Endothelial cell of umbilical vein (primary cell): ENCODE data around the gene STARD13. TPM values are rescaled to one million over a fixed set of nuclear protein-coding genes. Genes with fewer than 3 reads are reported as not detected.

Experiments
- BruUV-seq: library from RNA; stranded (reverse); fragments of 400-500 nt; replicated peaks from 2 replicates; lab custom pipeline; 2021; lab: Mats Ljungman, UMichigan
- CTCF ChIA-PET: fragments of 300-600, 350-600 bp; sonication (Branson Sonifier 250); formaldehyde crosslinking; loops from one replicate; lab custom pipeline; 2021; ENCODE audit warnings: antibody characterized with exemption, inconsistent platforms; lab: Charles Lee
- POLR2A ChIA-PET: fragments of 300-600, 350-600 bp; sonication (Branson Sonifier 250); formaldehyde crosslinking; loops from one replicate; lab custom pipeline; 2021; ENCODE audit warnings: antibody characterized with exemption, inconsistent platforms; lab: Charles Lee
- DNase-seq: peaks from one replicate; pipeline ENCODE4 v3.0.0-alpha.2; 2011; ENCODE audit warnings: low read depth, low spot score
- FAIRE-seq: peaks from 2 replicates; lab custom pipeline; 2011; peaks lifted over from hg19 to GRCh38; lab: Jason Lieb, UNC
- H2AFZ ChIP-seq: 2 replicates; pipeline ENCODE4 v1.6.0; 2012; ENCODE audit warnings: low read depth, low read length, control low read depth, inconsistent platforms
- H3K27ac ChIP-seq: 2 replicates; pipeline ENCODE4 v1.5.1; 2011; ENCODE audit warnings: low read depth, mild to moderate bottlenecking, control low read depth, low read length, moderate library complexity; ENCODE audit not compliant: insufficient read depth
- H3K27me3 ChIP-seq, 2 experiments: 2 replicates each; pipeline versions ENCODE4 v1.6.0 to v1.6.1; 2011; ENCODE audit warnings: low read length in 2 of 2, mixed read lengths in 1 of 2; ENCODE audit not compliant: control insufficient read depth in 2 of 2, insufficient read depth in 2 of 2
- H3K36me3 ChIP-seq, 2 experiments: 2 replicates in 1 of 2; 3 replicates in 1 of 2; pipeline ENCODE4 v1.5.1; 2011; ENCODE audit warnings: low read length in 2 of 2, mild to moderate bottlenecking in 1 of 2, moderate library complexity in 1 of 2; ENCODE audit not compliant: control insufficient read depth in 2 of 2, insufficient read depth in 2 of 2; ENCODE audit errors: extremely low read depth in 1 of 2
- H3K4me1 ChIP-seq: 3 replicates; pipeline ENCODE4 v1.5.1; 2011; ENCODE audit warnings: mild to moderate bottlenecking, low read length; ENCODE audit not compliant: control insufficient read depth, insufficient read depth; ENCODE audit errors: extremely low read depth
- H3K4me2 ChIP-seq: 2 replicates; pipeline ENCODE4 v1.6.1; 2011; ENCODE audit warnings: low read length, control low read depth, mixed read lengths; ENCODE audit not compliant: insufficient read depth
- H3K4me3 ChIP-seq, 3 experiments: fragments of 200-600 bp in 1 of 3; sonication (generic), shearing (Covaris generic) in 1 of 3; replicated peaks in 1 of 3; 2 replicates each; pipeline ENCODE4 v1.5.1; 2011 to 2016; ENCODE audit warnings: control low read depth in 3 of 3, low read length in 3 of 3, mild to moderate bottlenecking in 2 of 3, inconsistent platforms in 1 of 3, low read depth in 1 of 3, moderate library complexity in 1 of 3; ENCODE audit not compliant: insufficient read depth in 1 of 3
- H3K79me2 ChIP-seq: 2 replicates; pipeline ENCODE4 v1.6.0; 2012; ENCODE audit warnings: low read length, inconsistent platforms; ENCODE audit not compliant: control insufficient read depth, insufficient read depth
- H3K9ac ChIP-seq: replicated peaks from 2 replicates; pipeline ENCODE3; 2011; ENCODE audit warnings: low read length, control low read depth; ENCODE audit not compliant: insufficient read depth; ENCODE audit errors: extremely low read depth
- H3K9me1 ChIP-seq: replicated peaks from 3 replicates; pipeline ENCODE4 v1.6.0; 2011; ENCODE audit warnings: mild to moderate bottlenecking, low read length; ENCODE audit not compliant: control insufficient read depth, insufficient read depth; ENCODE audit errors: extremely low read depth
- H3K9me3 ChIP-seq: replicated peaks from 2 replicates; pipeline ENCODE4 v1.5.1; 2012; ENCODE audit warnings: low read length, inconsistent platforms; ENCODE audit not compliant: control insufficient read depth, insufficient read depth
- H4K20me1 ChIP-seq: replicated peaks from 2 replicates; pipeline ENCODE3; 2011; ENCODE audit warnings: mild to moderate bottlenecking, low read length; ENCODE audit not compliant: control insufficient read depth, insufficient read depth; ENCODE audit errors: extremely low read depth
- EZH2 ChIP-seq: IDR thresholded peaks from 2 replicates; pipeline ENCODE4 v1.6.1; 2012; ENCODE audit warnings: borderline replicate concordance, low read depth, mild to moderate bottlenecking, moderate library complexity, low read length, inconsistent platforms; ENCODE audit not compliant: severe bottlenecking
- FOS ChIP-seq: IDR thresholded peaks from 2 replicates; pipeline ENCODE4 v1.6.1; 2011; ENCODE audit warnings: mild to moderate bottlenecking, low read length, moderate library complexity, borderline replicate concordance; ENCODE audit not compliant: insufficient read depth
- GATA2 ChIP-seq: IDR thresholded peaks from 2 replicates; pipeline ENCODE4 v1.7.0; 2011; ENCODE audit warnings: low read depth, mild to moderate bottlenecking, moderate library complexity, mixed read lengths, low read length; ENCODE audit not compliant: insufficient read length, insufficient read depth
- JUN ChIP-seq: IDR thresholded peaks from 2 replicates; pipeline ENCODE4 v1.6.1; 2011; ENCODE audit warnings: borderline replicate concordance, low read depth; ENCODE audit not compliant: insufficient read length, insufficient read depth
- MAX ChIP-seq: IDR thresholded peaks from 2 replicates; pipeline ENCODE4 v1.6.1; 2011; ENCODE audit not compliant: insufficient read depth, insufficient read length
- MYC ChIP-seq: IDR thresholded peaks from one replicate; pipeline ENCODE4 v1.6.1; 2011; ENCODE audit warnings: mild to moderate bottlenecking, low read depth, low read length
- POLR2A ChIP-seq: IDR thresholded peaks from 2 replicates; pipeline ENCODE4 v1.6.1; 2012; ENCODE audit warnings: low read depth, mild to moderate bottlenecking, control low read depth, low read length
- POLR2AphosphoS5 ChIP-seq: IDR thresholded peaks from 2 replicates; pipeline ENCODE4 v1.6.1; 2012; ENCODE audit warnings: low read depth, mild to moderate bottlenecking, control low read depth, low read length, moderate library complexity; ENCODE audit not compliant: insufficient read depth
- dilution Hi-C: fragments of 300-500 bp; cut with MboI; formaldehyde crosslinking; loops from one replicate; pipeline ENCODE4 v1.15.0; 2019; ENCODE audit warnings: low sequenced_read_pairs; ENCODE audit not compliant: extremely low pct_ligation_motif_present
- intact Hi-C: fragments of 100-400 bp; cut with micrococcal nuclease; formaldehyde crosslinking; loops from one replicate; pipeline ENCODE4 v1.10.0; 2022
- polyA plus RNA-seq, 4 experiments: library from polyadenylated mRNA; depleted of rRNA in 3 of 4; stranded (reverse) in 3 of 4; unstranded in 1 of 4; fragments of >200 nt; gene quantifications; 2 replicates each; pipeline versions ENCODE4 v1.2.1 to v1.2.3, GENCODE V29; 2011 to 2012; ENCODE audit warnings: missing spikeins in 1 of 4
- total RNA-seq: library from RNA; stranded (reverse); gene quantifications from 2 replicates; pipeline ENCODE4 v1.2.3, GENCODE V29; 2021
- TF ChIP-seq, protein P1 (sequence below), 2 donors: IDR thresholded peaks; 1 replicate in 1 of 2; 2 replicates in 1 of 2; pipeline ENCODE4 v1.5.1; 2011; ENCODE audit warnings: low read length in 2 of 2, mild to moderate bottlenecking in 2 of 2, moderate library complexity in 2 of 2, control low read depth in 1 of 2, inconsistent platforms in 1 of 2, low read depth in 1 of 2; ENCODE audit not compliant: insufficient read depth in 1 of 2; ENCODE audit errors: extremely low read depth in 1 of 2

STARD13 gene
- total and polyA plus RNA-seq, 2 donors (not counting 3 experiments of a cell fraction or from before 2014, with no cell fraction given) = 11.0 to 47.7 TPM

GRCh38 chr13:33185853-33186252 is 99.7 kb downstream of the STARD13 start:
- Histone ChIP-seq H2AFZ (no peak overlapping the region), H4K20me1 (no peaks in the 10 kb centered on the region), H3K79me2 (peaks cover 72% of the 10 kb centered on the region), H3K36me3 (no peaks in the 10 kb centered on the region), H3K9ac (peak overlapping the region; percentile 80), H3K27ac (peak overlapping the region; percentile 84), H3K9me3 (no peaks in the 10 kb centered on the region), H3K4me1 (peaks cover 44% of the 10 kb centered on the region), H3K4me3 (peak overlapping the region in 1 of 3 experiments; percentile 27), H3K4me2 (peak overlapping the region; percentile 84), H3K9me1 (no peaks in the 10 kb centered on the region), H3K27me3 (no peaks in the 10 kb centered on the region)
- FAIRE-seq = peak; percentile 73
- dilution Hi-C loops = no loop called here
- no TSS peak for BruUV-seq
- peak; percentile 24 for TF ChIP-seq GATA2
- TF ChIP-seq, protein P1, sequence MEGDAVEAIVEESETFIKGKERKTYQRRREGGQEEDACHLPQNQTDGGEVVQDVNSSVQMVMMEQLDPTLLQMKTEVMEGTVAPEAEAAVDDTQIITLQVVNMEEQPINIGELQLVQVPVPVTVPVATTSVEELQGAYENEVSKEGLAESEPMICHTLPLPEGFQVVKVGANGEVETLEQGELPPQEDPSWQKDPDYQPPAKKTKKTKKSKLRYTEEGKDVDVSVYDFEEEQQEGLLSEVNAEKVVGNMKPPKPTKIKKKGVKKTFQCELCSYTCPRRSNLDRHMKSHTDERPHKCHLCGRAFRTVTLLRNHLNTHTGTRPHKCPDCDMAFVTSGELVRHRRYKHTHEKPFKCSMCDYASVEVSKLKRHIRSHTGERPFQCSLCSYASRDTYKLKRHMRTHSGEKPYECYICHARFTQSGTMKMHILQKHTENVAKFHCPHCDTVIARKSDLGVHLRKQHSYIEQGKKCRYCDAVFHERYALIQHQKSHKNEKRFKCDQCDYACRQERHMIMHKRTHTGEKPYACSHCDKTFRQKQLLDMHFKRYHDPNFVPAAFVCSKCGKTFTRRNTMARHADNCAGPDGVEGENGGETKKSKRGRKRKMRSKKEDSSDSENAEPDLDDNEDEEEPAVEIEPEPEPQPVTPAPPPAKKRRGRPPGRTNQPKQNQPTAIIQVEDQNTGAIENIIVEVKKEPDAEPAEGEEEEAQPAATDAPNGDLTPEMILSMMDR (IDR thresholded peaks at IDR 0.05; ENCODE audit: extremely low read depth in 1 of 2, insufficient read depth in 1 of 2, low read depth in 1 of 2, low read length in 2 of 2) = no peak
- no peak for TF ChIP-seq POLR2A
- DNase-seq = peak; percentile 60
- intact Hi-C loops = loop anchor here (1.0 to 10.0 kb wide), 5 partner anchors 19 to 601 kb away; partner anchors contain the start of gene PDS5B
- ChIA-PET CTCF (interaction anchor here (1.5 kb wide), 1 partner anchor 32 kb away, joined by 3 read pairs; no protein-coding TSS in a partner anchor), POLR2A (no interaction called here)

GRCh38 chr13:33184530-33184929 is 101.0 kb downstream of the STARD13 start:
- no peak for TF ChIP-seq POLR2A
- no peak for TF ChIP-seq EZH2
- TF ChIP-seq MYC = no peak
- TF ChIP-seq POLR2AphosphoS5 = no peak
- no peak for TF ChIP-seq GATA2
- no peak for TF ChIP-seq JUN
- TF ChIP-seq, protein P1 (IDR thresholded peaks at IDR 0.05; ENCODE audit: extremely low read depth in 1 of 2, insufficient read depth in 1 of 2, low read depth in 1 of 2, low read length in 2 of 2) = no peak
- TF ChIP-seq MAX = no peak
- TF ChIP-seq FOS = no peak
- no peaks in the 10 kb centered on the region for H4K20me1 ChIP-seq
- dilution Hi-C loops = no loop called here
- ChIA-PET CTCF (interaction anchor here (0.9 to 3.3 kb wide), 4 partner anchors 9 to 20 kb away, joined by 3 to 11 read pairs (median 4); no protein-coding TSS in a partner anchor), POLR2A (no interaction called here)
- FAIRE-seq (no peak), DNase-seq (no peak)
- H3K9ac ChIP-seq = no peak overlapping the region
- H3K79me2 ChIP-seq = peaks cover 72% of the 10 kb centered on the region
- no peak overlapping the region for H3K4me3 ChIP-seq
- no peak overlapping the region for H2AFZ ChIP-seq
- no peaks in the 10 kb centered on the region for H3K27me3 ChIP-seq
- no peak overlapping the region for H3K27ac ChIP-seq
- peaks cover 41% of the 10 kb centered on the region for H3K4me1 ChIP-seq
- BruUV-seq = no TSS peak
- intact Hi-C loops = loop anchor here (10.0 kb wide), 1 partner anchor 600 kb away; the partner anchor contains the start of gene PDS5B
- H3K9me1 ChIP-seq = no peaks in the 10 kb centered on the region
- no peaks in the 10 kb centered on the region for H3K9me3 ChIP-seq
- H3K4me2 ChIP-seq = no peak overlapping the region
- no peaks in the 10 kb centered on the region for H3K36me3 ChIP-seq
